HCT116 (cell line): ENCODE results near the gene SVEP1. TPM values are rescaled to one million over a fixed set of nuclear protein-coding genes. Genes with fewer than 3 reads are reported as not detected.

Experiments
- ATAC-seq: fragments of 200-7000 bp; cut with Tn5 transposase; 2 replicates; pipeline ENCODE4 v1.9.1; 2020; ENCODE audit warnings: mild to moderate bottlenecking, moderate library complexity
- BruUV-seq: library from RNA; stranded (reverse); fragments of 400-500 nt; replicated peaks from 2 replicates; lab custom pipeline; 2021; lab: Mats Ljungman, UMichigan
- CTCF ChIA-PET: fragments of 300-600 bp; sonication (Branson Sonifier 250); formaldehyde crosslinking; loops from one replicate; lab custom pipeline; 2021; ENCODE audit warnings: antibody characterized with exemption; lab: Charles Lee
- POLR2A ChIA-PET: fragments of 300-600, 350-600 bp; sonication (Branson Sonifier 250); formaldehyde crosslinking; loops from one replicate; lab custom pipeline; 2021; ENCODE audit warnings: antibody characterized with exemption; lab: Charles Lee
- RAD21 ChIA-PET, 2 experiments: fragments of 300-600 bp; sonication (Branson Sonifier 250); formaldehyde crosslinking; loops; one replicate each; lab custom pipeline; 2023; ENCODE audit warnings: low total read pairs in 2 of 2; ENCODE audit not compliant: uncharacterized antibody in 2 of 2, unreplicated experiment in 2 of 2, low non-redundant PET in 1 of 2; lab: Charles Lee
- DNase-seq: peaks from one replicate; pipeline ENCODE4 v3.0.0-alpha.2; 2010; ENCODE audit warnings: low read depth, low spot score
- H2AFZ ChIP-seq: fragments of 200-600 bp; shearing (Covaris generic), sonication (generic); 2 replicates; pipeline ENCODE4 v1.6.1; 2017; ENCODE audit warnings: low read depth, mixed run types, mixed read lengths, antibody characterized with exemption, low read length; ENCODE audit not compliant: poor library complexity, severe bottlenecking
- H3K27ac ChIP-seq: 2 replicates; pipeline ENCODE4 v1.5.1; 2012; ENCODE audit warnings: low read depth, low read length
- H3K27me3 ChIP-seq: fragments of 200-600 bp; sonication (generic); 2 replicates; pipeline ENCODE4 v1.6.1; 2016; ENCODE audit warnings: mixed run types, low read length, mixed read lengths; ENCODE audit not compliant: insufficient read depth
- H3K36me3 ChIP-seq, 2 experiments: fragments of 200-500 bp in 1 of 2; fragments of 200-600 bp in 1 of 2; sonication (Bioruptor generic) in 1 of 2; sonication (generic) in 1 of 2; 2 replicates each; pipeline versions ENCODE4 v1.5.1 to v1.6.1; 2014 to 2016; ENCODE audit warnings: low read length in 2 of 2, inconsistent platforms in 1 of 2, mixed read lengths in 1 of 2, mixed run types in 1 of 2; ENCODE audit not compliant: insufficient read depth in 2 of 2, control insufficient read depth in 1 of 2
- H3K4me1 ChIP-seq, 2 experiments: fragments of 200-600 bp in 1 of 2; sonication (generic) in 1 of 2; 2 replicates each; pipeline versions ENCODE4 v1.5.1 to v1.6.1; 2012 to 2017; ENCODE audit warnings: low read length in 2 of 2, inconsistent platforms in 1 of 2, mild to moderate bottlenecking in 1 of 2, mixed read lengths in 1 of 2, mixed run types in 1 of 2, moderate library complexity in 1 of 2; ENCODE audit not compliant: insufficient read depth in 2 of 2, control insufficient read depth in 1 of 2
- H3K4me2 ChIP-seq: fragments of 200-600 bp; sonication (generic); 2 replicates; pipeline ENCODE4 v1.6.1; 2017; ENCODE audit warnings: mixed run types, low read length, mixed read lengths
- H3K4me3 ChIP-seq, 2 experiments: fragments of 200-600 bp in 1 of 2; sonication (generic) in 1 of 2; replicated peaks in 1 of 2; 2 replicates each; pipeline ENCODE4 v1.5.1; 2011 to 2016; ENCODE audit warnings: low read length in 2 of 2, control low read depth in 1 of 2, low read depth in 1 of 2, mild to moderate bottlenecking in 1 of 2, mixed read lengths in 1 of 2, mixed run types in 1 of 2
- H3K79me2 ChIP-seq: fragments of 200-600 bp; sonication (generic); 2 replicates; pipeline ENCODE4 v1.6.1; 2017; ENCODE audit warnings: mild to moderate bottlenecking, mixed run types, low read length, moderate library complexity, mixed read lengths; ENCODE audit not compliant: insufficient read depth
- H3K9ac ChIP-seq: fragments of 200-600 bp; sonication (generic); 2 replicates; pipeline ENCODE4 v1.6.1; 2016; ENCODE audit warnings: low read length, mixed read lengths
- H3K9me2 ChIP-seq: fragments of 200-600 bp; sonication (generic), shearing (Covaris generic); 2 replicates; pipeline ENCODE4 v1.6.1; 2017; ENCODE audit warnings: mixed run types, mild to moderate bottlenecking, moderate library complexity; ENCODE audit not compliant: insufficient read depth
- H3K9me3 ChIP-seq, 2 experiments: fragments of 200-500 bp in 1 of 2; fragments of 200-600 bp in 1 of 2; sonication (Bioruptor generic) in 1 of 2; sonication (generic) in 1 of 2; 2 replicates each; pipeline ENCODE4 v1.6.1; 2014 to 2017; ENCODE audit warnings: low read length in 2 of 2, mixed read lengths in 2 of 2, inconsistent platforms in 1 of 2, low read depth in 1 of 2, mild to moderate bottlenecking in 1 of 2, mixed run types in 1 of 2, moderate library complexity in 1 of 2; ENCODE audit not compliant: control insufficient read depth in 1 of 2, insufficient read depth in 1 of 2
- H4K20me1 ChIP-seq: fragments of 200-600 bp; sonication (generic), shearing (Covaris generic); 2 replicates; pipeline ENCODE4 v1.6.1; 2017; ENCODE audit warnings: mixed run types, mild to moderate bottlenecking, moderate library complexity; ENCODE audit not compliant: insufficient read depth
- ELF1 ChIP-seq: IDR thresholded peaks from 2 replicates; pipeline ENCODE4 v1.6.1; 2012; ENCODE audit warnings: low read depth, borderline replicate concordance
- FOSL1 ChIP-seq: IDR thresholded peaks from 2 replicates; pipeline ENCODE4 v1.6.1; 2012; ENCODE audit warnings: low read depth
- ZFX ChIP-seq: fragments of 450-650 bp; IDR thresholded peaks from 2 replicates; pipeline ENCODE4 v1.6.1; 2017
- intact Hi-C: fragments of 100-400 bp; cut with micrococcal nuclease; formaldehyde crosslinking; loops from 2 replicates; pipeline ENCODE4 v1.10.0; 2022
- total RNA-seq: library from RNA; stranded (reverse); gene quantifications from one replicate; pipeline ENCODE4 v1.2.1, GENCODE V29; 2021; ENCODE audit not compliant: unreplicated experiment
- TF ChIP-seq, protein P1 (sequence below), 3 experiments: fragments of 200-600 bp in 1 of 3; sonication (generic) in 1 of 3; IDR thresholded peaks in 2 of 3; conservative IDR thresholded peaks in 1 of 3; 2 replicates each; pipeline ENCODE4 v1.5.1; 2012 to 2017; ENCODE audit warnings: low read depth in 2 of 3, low read length in 2 of 3, antibody characterized with exemption in 1 of 3, borderline replicate concordance in 1 of 3, control low read depth in 1 of 3, mild to moderate bottlenecking in 1 of 3, mixed read lengths in 1 of 3, mixed run types in 1 of 3, moderate library complexity in 1 of 3; ENCODE audit not compliant: insufficient read depth in 1 of 3
- TF ChIP-seq, protein P2 (sequence below): IDR thresholded peaks from 2 replicates; pipeline ENCODE4 v1.6.1; 2012; ENCODE audit warnings: low read depth
- TF ChIP-seq, protein P3 (sequence below): IDR thresholded peaks from 2 replicates; pipeline ENCODE4 v1.6.1; 2012

Gene SVEP1
- total RNA-seq, 1 experiment from 2014 or later = 0.15 TPM

DNA sequence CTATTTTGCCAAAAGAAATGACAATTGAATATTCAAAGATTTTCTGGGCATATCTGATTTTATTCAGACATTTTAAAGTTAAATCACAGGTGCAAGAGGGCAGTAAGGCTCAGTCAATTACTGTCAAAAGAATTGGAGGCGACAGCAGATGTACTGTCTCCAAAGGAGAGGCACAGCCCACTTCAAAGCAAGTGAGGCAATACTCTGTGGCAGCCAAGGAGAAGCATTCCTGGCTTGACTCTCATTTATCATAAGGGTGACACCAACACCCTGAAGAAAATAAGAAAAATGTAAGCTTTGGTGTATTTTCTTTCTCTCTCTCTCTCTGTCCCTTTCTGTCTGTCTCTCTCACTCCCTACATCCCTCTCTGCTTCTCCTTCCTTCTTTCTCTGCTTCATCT, 93.3 kb downstream of the SVEP1 start:
- H3K4me1 ChIP-seq = no peaks in the 10 kb centered on the region
- H3K4me2 ChIP-seq = no peak overlapping the region
- H3K27me3 ChIP-seq = no peaks in the 10 kb centered on the region
- TF ChIP-seq, protein P1, sequence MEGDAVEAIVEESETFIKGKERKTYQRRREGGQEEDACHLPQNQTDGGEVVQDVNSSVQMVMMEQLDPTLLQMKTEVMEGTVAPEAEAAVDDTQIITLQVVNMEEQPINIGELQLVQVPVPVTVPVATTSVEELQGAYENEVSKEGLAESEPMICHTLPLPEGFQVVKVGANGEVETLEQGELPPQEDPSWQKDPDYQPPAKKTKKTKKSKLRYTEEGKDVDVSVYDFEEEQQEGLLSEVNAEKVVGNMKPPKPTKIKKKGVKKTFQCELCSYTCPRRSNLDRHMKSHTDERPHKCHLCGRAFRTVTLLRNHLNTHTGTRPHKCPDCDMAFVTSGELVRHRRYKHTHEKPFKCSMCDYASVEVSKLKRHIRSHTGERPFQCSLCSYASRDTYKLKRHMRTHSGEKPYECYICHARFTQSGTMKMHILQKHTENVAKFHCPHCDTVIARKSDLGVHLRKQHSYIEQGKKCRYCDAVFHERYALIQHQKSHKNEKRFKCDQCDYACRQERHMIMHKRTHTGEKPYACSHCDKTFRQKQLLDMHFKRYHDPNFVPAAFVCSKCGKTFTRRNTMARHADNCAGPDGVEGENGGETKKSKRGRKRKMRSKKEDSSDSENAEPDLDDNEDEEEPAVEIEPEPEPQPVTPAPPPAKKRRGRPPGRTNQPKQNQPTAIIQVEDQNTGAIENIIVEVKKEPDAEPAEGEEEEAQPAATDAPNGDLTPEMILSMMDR (IDR thresholded peaks at IDR 0.05 in 2 of 3, conservative IDR thresholded peaks at IDR 0.05 in 1 of 3; ENCODE audit: borderline replicate concordance in 1 of 3, insufficient read depth in 1 of 3, low read depth in 2 of 3, low read length in 2 of 3) = no peak
- TF ChIP-seq ELF1 (no peak), FOSL1 (no peak), ZFX (no peak)
- TF ChIP-seq, protein P2, sequence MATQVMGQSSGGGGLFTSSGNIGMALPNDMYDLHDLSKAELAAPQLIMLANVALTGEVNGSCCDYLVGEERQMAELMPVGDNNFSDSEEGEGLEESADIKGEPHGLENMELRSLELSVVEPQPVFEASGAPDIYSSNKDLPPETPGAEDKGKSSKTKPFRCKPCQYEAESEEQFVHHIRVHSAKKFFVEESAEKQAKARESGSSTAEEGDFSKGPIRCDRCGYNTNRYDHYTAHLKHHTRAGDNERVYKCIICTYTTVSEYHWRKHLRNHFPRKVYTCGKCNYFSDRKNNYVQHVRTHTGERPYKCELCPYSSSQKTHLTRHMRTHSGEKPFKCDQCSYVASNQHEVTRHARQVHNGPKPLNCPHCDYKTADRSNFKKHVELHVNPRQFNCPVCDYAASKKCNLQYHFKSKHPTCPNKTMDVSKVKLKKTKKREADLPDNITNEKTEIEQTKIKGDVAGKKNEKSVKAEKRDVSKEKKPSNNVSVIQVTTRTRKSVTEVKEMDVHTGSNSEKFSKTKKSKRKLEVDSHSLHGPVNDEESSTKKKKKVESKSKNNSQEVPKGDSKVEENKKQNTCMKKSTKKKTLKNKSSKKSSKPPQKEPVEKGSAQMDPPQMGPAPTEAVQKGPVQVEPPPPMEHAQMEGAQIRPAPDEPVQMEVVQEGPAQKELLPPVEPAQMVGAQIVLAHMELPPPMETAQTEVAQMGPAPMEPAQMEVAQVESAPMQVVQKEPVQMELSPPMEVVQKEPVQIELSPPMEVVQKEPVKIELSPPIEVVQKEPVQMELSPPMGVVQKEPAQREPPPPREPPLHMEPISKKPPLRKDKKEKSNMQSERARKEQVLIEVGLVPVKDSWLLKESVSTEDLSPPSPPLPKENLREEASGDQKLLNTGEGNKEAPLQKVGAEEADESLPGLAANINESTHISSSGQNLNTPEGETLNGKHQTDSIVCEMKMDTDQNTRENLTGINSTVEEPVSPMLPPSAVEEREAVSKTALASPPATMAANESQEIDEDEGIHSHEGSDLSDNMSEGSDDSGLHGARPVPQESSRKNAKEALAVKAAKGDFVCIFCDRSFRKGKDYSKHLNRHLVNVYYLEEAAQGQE = no peak
- TF ChIP-seq, protein P3, sequence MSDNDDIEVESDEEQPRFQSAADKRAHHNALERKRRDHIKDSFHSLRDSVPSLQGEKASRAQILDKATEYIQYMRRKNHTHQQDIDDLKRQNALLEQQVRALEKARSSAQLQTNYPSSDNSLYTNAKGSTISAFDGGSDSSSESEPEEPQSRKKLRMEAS = no peak
- TF ChIP-seq, all 23 proteins: peak for 0
- no peaks in the 10 kb centered on the region for H3K79me2 ChIP-seq
- DNase-seq (no peak), ATAC-seq (no peak)
- H3K27ac ChIP-seq = no peak overlapping the region
- no peaks in the 10 kb centered on the region for H3K9me3 ChIP-seq
- no peaks in the 10 kb centered on the region for H3K9me2 ChIP-seq
- BruUV-seq = no TSS peak
- H2AFZ ChIP-seq = no peak overlapping the region
- ChIA-PET POLR2A (no interaction called here), RAD21 (no interaction called here), CTCF (no interaction called here)
- H3K9ac ChIP-seq = no peak overlapping the region
- H4K20me1 ChIP-seq = no peaks in the 10 kb centered on the region
- H3K36me3 ChIP-seq = no peaks in the 10 kb centered on the region
- intact Hi-C loops = no loop called here
- H3K4me3 ChIP-seq = no peak overlapping the region
